ENCODE results near the gene CKMT1A. TPM values are rescaled to one million over a fixed set of nuclear protein-coding genes. Genes with fewer than 3 reads are reported as not detected.
"Not testable (repeated sequence)": the region's sequence is repeated elsewhere in the genome, so short reads cannot be mapped to it uniquely, and the experiment has no call there.

CKMT1A gene
- total RNA-seq, 1 donor, result not detected

GRCh38 chr15:43702701-43703424 is 9.2 kb downstream of the CKMT1A start:
- H3K4me3 ChIP-seq (ENCODE audit: low read depth, low read length), result no peak overlapping the region
- no peak for DNase-seq (ENCODE audit: low read depth)
- no peak for TF ChIP-seq CTCF (IDR thresholded peaks at IDR 0.05; ENCODE audit: insufficient read depth, low read length)

GRCh38 chr15:43710431-43711131 is 16.9 kb downstream of the CKMT1A start:
- not testable (repeated sequence) for H3K4me3 ChIP-seq (ENCODE audit: low read depth, low read length); DNase-seq (ENCODE audit: low read depth)

DNA sequence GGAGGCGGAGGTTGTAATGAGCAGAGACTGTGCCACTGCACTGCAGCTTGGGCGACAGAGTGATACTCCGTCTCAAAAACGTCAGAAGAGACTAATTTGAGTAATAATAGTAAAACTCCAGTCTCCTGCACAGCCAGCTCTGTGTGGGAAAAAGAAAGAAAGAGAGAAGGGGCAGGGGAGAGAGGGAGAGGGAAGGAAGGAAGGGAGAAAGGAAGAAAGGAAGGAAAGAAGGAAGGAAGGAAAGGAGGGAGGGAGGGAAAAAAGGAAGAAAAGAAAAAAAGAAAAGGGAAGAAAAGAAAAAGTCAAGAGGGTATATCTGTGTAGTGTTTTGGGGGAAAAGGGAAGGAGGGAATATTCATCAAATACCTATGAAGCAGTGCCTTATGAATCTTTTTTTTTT is 29.5 kb downstream of the CKMT1A start:
- no peak for DNase-seq (ENCODE audit: low read depth)
- no peak for TF ChIP-seq CTCF (IDR thresholded peaks at IDR 0.05; ENCODE audit: insufficient read depth, low read length)
- no peak overlapping the region for H3K4me3 ChIP-seq (ENCODE audit: low read depth, low read length)

- DNase-seq (ENCODE audit: low read depth); H3K4me3 ChIP-seq (ENCODE audit: low read depth, low read length): not testable (repeated sequence)
Measured at GRCh38 chr15:43726306-43726705, 32.6 kb downstream of the CKMT1A start.

GRCh38 chr15:43728053-43728725 is 34.5 kb downstream of the CKMT1A start:
- not testable (repeated sequence) for H3K4me3 ChIP-seq (ENCODE audit: low read depth, low read length)
- DNase-seq (ENCODE audit: low read depth), result peak; percentile 64

GRCh38 chr15:43735416-43735815 is 41.8 kb downstream of the CKMT1A start:
- no peak overlapping the region for H3K4me3 ChIP-seq (ENCODE audit: low read depth, low read length)
- DNase-seq (ENCODE audit: low read depth), result no peak
- no peak for TF ChIP-seq CTCF (IDR thresholded peaks at IDR 0.05; ENCODE audit: insufficient read depth, low read length)

- H3K4me3 ChIP-seq (ENCODE audit: low read depth, low read length), result peak within 1 kb of the TSS; percentile 73
- peak; percentile 84 for DNase-seq (ENCODE audit: low read depth)
Measured at GRCh38 chr15:43746245-43746902, 52.7 kb downstream of the CKMT1A start, which contains the start of gene PDIA3. TSS of gene PDIA3 (plus strand) at chr15:43746438. CDS start at chr15:43746540, 102 bp downstream.

DNA sequence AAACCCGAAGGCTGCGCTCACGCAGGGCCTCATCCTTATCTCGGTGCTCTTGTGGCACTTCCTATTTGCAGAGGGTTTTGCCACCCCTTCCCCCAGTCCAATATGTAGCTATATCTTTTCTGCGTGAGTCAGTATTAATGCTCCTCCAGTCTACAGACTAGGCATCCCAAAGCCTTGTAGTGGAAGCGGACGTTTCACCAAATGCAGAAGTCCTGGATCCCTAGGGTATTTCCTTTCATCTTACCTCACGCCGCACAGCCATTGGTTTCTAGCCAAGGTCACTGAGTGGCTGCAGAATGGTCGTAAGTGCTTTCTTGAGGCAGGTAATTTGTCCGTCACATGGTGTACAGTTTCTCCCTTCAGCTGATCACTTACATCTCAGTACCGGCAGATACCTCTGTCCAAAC is 53.2 kb downstream of the CKMT1A start:
- H3K4me3 ChIP-seq (ENCODE audit: low read depth, low read length), result peak overlapping the region; percentile 73
- peak; percentile 47 for DNase-seq (ENCODE audit: low read depth)

GRCh38 chr15:43748376-43748775 is 54.7 kb downstream of the CKMT1A start:
- peak overlapping the region; percentile 73 for H3K4me3 ChIP-seq (ENCODE audit: low read depth, low read length)
- TF ChIP-seq CTCF (IDR thresholded peaks at IDR 0.05; ENCODE audit: insufficient read depth, low read length), result no peak
- peak; percentile 48 for DNase-seq (ENCODE audit: low read depth)
